Suprapubic skin (tissue), 3 donors: ENCODE measurements around the gene CEL.

Source experiments
- CTCF ChIP-seq, 2 donors: fragments of 200-600 bp in 1 of 2; fragments of 450-650 bp in 1 of 2; sonication (generic) in 1 of 2; IDR thresholded peaks; one replicate each; pipeline ENCODE4 v1.5.1; 2016 to 2019; ENCODE audit warnings: antibody characterized with exemption in 2 of 2, mild to moderate bottlenecking in 1 of 2, moderate library complexity in 1 of 2
- POLR2A ChIP-seq, 2 donors: fragments of 450-650 bp; IDR thresholded peaks; one replicate each; pipeline ENCODE4 v1.6.1; 2017; ENCODE audit warnings: antibody characterized with exemption in 2 of 2, mild to moderate bottlenecking in 2 of 2, moderate library complexity in 2 of 2

DNA sequence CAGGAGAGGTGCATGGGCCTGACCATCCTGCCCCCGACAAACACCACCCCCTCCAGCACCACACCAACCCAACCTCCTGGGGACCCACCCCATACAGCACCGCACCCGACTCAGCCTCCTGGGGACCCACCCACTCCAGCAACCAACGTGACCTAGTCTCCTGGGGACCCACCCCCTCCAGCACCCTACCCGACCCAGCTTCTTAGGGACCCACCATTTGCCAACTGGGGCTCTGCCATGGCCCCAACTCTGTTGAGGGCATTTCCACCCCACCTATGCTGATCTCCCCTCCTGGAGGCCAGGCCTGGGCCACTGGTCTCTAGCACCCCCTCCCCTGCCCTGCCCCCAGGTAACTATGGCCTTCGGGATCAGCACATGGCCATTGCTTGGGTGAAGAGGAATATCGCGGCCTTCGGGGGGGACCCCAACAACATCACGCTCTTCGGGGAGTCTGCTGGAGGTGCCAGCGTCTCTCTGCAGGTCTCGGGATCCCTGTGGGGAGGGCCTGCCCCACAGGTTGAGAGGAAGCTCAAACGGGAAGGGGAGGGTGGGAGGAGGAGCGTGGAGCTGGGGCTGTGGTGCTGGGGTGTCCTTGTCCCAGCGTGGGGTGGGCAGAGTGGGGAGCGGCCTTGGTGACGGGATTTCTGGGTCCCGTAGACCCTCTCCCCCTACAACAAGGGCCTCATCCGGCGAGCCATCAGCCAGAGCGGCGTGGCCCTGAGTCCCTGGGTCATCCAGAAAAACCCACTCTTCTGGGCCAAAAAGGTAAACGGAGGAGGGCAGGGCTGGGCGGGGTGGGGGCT lies 4.6 kb downstream of the CEL start:
- TF ChIP-seq CTCF (IDR thresholded peaks at IDR 0.05) (no peak), POLR2A (IDR thresholded peaks at IDR 0.05) (no peak)
